ENCODE results near the gene TP53BP2. TPM values are rescaled to one million over a fixed set of nuclear protein-coding genes. Genes with fewer than 3 reads are reported as not detected.

TP53BP2 gene
- total RNA-seq, 1 donor from 2014 or later: 47.4 TPM

DNA sequence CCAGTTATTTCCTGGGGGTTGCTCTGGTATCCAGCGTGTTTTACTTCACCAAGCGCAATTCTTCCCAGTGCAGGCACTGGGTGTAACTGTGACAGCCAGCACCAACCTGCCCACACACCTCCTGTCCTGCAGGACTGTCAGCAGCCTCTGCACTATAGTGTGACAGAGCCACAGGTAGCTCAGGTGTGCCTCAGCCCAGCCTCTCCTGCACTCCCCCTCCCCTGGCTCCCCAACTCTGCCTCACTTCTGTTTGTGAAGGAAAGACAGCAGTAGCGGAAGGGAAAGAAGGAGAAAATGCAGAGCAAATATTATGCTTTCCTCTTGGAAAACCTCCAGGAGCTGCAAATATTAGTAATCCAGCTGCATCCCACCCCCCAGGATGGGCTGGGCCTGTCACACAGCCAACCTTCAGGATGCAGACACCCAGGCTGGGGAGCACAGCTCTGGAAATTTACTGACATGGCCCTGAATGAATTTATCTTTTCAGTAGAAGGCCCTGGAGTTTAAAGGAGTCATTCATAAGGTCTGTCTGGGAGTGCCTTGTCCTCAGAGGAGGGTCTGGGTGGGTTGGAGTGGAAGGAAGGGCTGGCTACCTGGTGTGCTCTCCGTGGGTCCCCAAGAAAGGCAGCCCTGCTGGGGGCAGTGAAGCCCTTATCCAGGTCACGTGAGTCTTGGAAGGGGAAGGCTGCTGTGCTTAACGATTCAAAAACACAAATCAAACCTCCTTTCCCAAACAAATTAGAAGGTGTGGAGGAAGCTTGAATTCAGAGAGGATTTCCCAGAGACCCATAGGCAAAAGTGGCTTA is 112.6 kb downstream of the TP53BP2 start:
- TF ChIP-seq, protein P1, sequence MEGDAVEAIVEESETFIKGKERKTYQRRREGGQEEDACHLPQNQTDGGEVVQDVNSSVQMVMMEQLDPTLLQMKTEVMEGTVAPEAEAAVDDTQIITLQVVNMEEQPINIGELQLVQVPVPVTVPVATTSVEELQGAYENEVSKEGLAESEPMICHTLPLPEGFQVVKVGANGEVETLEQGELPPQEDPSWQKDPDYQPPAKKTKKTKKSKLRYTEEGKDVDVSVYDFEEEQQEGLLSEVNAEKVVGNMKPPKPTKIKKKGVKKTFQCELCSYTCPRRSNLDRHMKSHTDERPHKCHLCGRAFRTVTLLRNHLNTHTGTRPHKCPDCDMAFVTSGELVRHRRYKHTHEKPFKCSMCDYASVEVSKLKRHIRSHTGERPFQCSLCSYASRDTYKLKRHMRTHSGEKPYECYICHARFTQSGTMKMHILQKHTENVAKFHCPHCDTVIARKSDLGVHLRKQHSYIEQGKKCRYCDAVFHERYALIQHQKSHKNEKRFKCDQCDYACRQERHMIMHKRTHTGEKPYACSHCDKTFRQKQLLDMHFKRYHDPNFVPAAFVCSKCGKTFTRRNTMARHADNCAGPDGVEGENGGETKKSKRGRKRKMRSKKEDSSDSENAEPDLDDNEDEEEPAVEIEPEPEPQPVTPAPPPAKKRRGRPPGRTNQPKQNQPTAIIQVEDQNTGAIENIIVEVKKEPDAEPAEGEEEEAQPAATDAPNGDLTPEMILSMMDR (IDR thresholded peaks at IDR 0.05): no peak
- Mint-ChIP-seq H3K36me3 (ENCODE audit: low read depth) (peaks cover 11% of the 10 kb centered on the region), H3K27me3 (ENCODE audit: low read depth) (no peaks in the 10 kb centered on the region), H3K9me3 (ENCODE audit: low read depth) (no peaks in the 10 kb centered on the region), H3K4me1 (ENCODE audit: low read depth) (peaks cover 75% of the 10 kb centered on the region), H3K27ac (ENCODE audit: unreplicated experiment) (peak overlapping the region; percentile 97), H3K4me3 (ENCODE audit: unreplicated experiment) (peak overlapping the region; percentile 4)
- DNase-seq (ENCODE audit: low spot score): peak; percentile 44

DNA sequence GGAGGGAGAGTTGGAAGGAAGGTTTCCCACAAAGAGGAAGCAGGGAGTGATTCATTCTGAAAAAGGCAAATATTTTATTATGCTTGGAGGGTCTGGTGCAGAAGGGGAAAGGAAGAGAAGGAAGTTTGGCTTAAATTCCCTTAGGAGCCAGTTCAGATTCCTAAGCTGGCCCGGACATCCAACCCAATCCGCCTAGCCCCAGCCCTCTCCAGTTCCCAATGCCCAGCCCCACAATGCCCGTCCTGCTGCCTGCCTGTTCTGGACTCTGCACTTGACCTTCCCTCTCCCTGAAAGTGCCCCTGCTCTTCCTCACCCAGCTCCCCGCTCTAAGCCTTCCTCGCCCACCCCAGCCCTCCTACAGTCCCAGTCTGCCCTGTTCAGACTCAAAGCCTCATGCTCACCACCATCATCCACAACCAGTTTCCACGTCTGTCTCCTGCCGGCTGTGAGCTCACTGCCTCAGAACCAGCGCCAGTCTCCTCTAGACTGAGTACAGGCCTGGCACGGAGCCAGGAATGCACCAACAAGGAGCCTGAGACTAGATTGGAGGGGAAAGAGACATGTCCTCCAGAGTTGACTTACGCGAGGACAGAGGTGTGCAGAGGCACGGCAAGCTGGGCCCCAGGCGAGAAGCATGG is 114.5 kb downstream of the TP53BP2 start:
- Mint-ChIP-seq H3K9me3 (ENCODE audit: low read depth) (no peaks in the 10 kb centered on the region), H3K4me3 (ENCODE audit: unreplicated experiment) (peak overlapping the region; percentile 4), H3K4me1 (ENCODE audit: low read depth) (peaks cover 75% of the 10 kb centered on the region), H3K36me3 (ENCODE audit: low read depth) (peaks cover 12% of the 10 kb centered on the region), H3K27ac (ENCODE audit: unreplicated experiment) (peak overlapping the region; percentile 97), H3K27me3 (ENCODE audit: low read depth) (no peaks in the 10 kb centered on the region)
- TF ChIP-seq, protein P1 (IDR thresholded peaks at IDR 0.05): no peak
- DNase-seq (ENCODE audit: low spot score): peak; percentile 96

GRCh38 chr1:223730479-223731132 is 115.1 kb downstream of the TP53BP2 start:
- TF ChIP-seq, protein P1 (IDR thresholded peaks at IDR 0.05): no peak
- no peak for DNase-seq (ENCODE audit: low spot score)
- Mint-ChIP-seq H3K27me3 (ENCODE audit: low read depth) (no peaks in the 10 kb centered on the region), H3K4me3 (ENCODE audit: unreplicated experiment) (no peak overlapping the region), H3K9me3 (ENCODE audit: low read depth) (no peaks in the 10 kb centered on the region), H3K36me3 (ENCODE audit: low read depth) (peaks cover 14% of the 10 kb centered on the region), H3K4me1 (ENCODE audit: low read depth) (peaks cover 79% of the 10 kb centered on the region), H3K27ac (ENCODE audit: unreplicated experiment) (peak overlapping the region; percentile 97)

DNA sequence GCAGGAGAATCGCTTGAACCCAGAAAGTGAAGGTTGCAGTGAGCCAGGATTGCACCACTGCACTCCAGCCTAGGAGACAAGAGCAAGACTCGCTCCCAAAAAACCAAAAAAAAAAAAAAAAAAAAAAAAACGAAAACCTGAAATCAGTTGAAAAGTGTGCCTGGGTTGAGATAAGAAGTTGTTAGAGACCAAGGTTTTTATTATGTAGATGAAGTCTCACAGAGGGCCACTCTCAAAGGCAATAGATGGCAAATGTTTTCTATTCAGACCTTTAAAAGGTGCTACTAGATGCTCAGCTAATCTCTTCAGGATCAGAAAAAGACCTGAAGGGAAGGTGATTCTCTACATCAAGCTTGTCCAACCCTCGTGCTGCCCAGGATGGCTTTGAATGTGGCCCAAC is 115.8 kb downstream of the TP53BP2 start:
- no peaks in the 10 kb centered on the region for H3K9me3 Mint-ChIP-seq (ENCODE audit: low read depth)
- no peaks in the 10 kb centered on the region for H3K27me3 Mint-ChIP-seq (ENCODE audit: low read depth)
- TF ChIP-seq, protein P1 (IDR thresholded peaks at IDR 0.05): no peak
- DNase-seq (ENCODE audit: low spot score): no peak
- no peak overlapping the region for H3K4me3 Mint-ChIP-seq (ENCODE audit: unreplicated experiment)
- peak overlapping the region; percentile 97 for H3K27ac Mint-ChIP-seq (ENCODE audit: unreplicated experiment)
- peaks cover 86% of the 10 kb centered on the region for H3K4me1 Mint-ChIP-seq (ENCODE audit: low read depth)
- H3K36me3 Mint-ChIP-seq (ENCODE audit: low read depth): peaks cover 14% of the 10 kb centered on the region

Other genes starting within 250 kb of the TP53BP2 start
- not detected in 3 replicates for gene CAPN8, start 180.2 kb downstream of the TP53BP2 start, total RNA-seq
- gene CAPN2, start 133.4 kb downstream of the TP53BP2 start, total RNA-seq: 202 to 241 TPM (median 238 TPM) in 3 replicates

Data from chondrocyte (in vitro differentiated cells).